ENCODE measurements around the gene DMRTC2. TPM values are rescaled to one million over a fixed set of nuclear protein-coding genes. Genes with fewer than 3 reads are reported as not detected.

The DMRTC2 gene
- total and polyA plus RNA-seq, 2 of the 13 experiments (the other 11 are each of a cell fraction or from before 2014, with no cell fraction given) = not detected

- H3K36me3 ChIP-seq (replicated peaks in 1 of 2; ENCODE audit: control insufficient read depth in 1 of 2, insufficient read depth in 2 of 2, low read length in 2 of 2) = no peaks in the 10 kb centered on the region
- intact Hi-C loops (cut with micrococcal nuclease; ENCODE audit: unreplicated experiment) (loop anchor here (10.0 kb wide), 1 partner anchor 155 kb away; the partner anchor contains the start of gene RABAC1), in situ Hi-C loops (cut with HindIII; ENCODE audit: extremely low pct_ligation_motif_present, low pct_unique_long_range_greater_than_20kb) (no loop called here)
- ChIA-PET CTCF (ENCODE audit: low intra/inter-chr PET ratio, low total read pairs) (interaction anchor here (0.6 kb wide), 1 partner anchor 23 kb away, joined by 3 read pairs; no protein-coding TSS in a partner anchor), POLR2A (no interaction called here)
- no peak for FAIRE-seq
- H3K79me2 ChIP-seq (ENCODE audit: insufficient read depth, low read length) = no peaks in the 10 kb centered on the region
- BruUV-seq (replicated peaks) = no TSS peak
- no peaks in the 10 kb centered on the region for H4K20me1 ChIP-seq (ENCODE audit: insufficient read depth, low read length)
- H2AFZ ChIP-seq (ENCODE audit: low read length) = no peak overlapping the region
- H3K4me1 ChIP-seq (ENCODE audit: insufficient read depth, low read length) = peaks cover 10% of the 10 kb centered on the region
- no peak overlapping the region for H3K27ac ChIP-seq (ENCODE audit: extremely low read length, insufficient read depth, low read length)
- H3K9ac ChIP-seq (ENCODE audit: insufficient read depth, low read depth, low read length) = no peak overlapping the region
- H3K9me3 ChIP-seq (ENCODE audit: low read length) = no peaks in the 10 kb centered on the region
- ATAC-seq = peak; percentile 65
- 23% methylated on average over 9 of the region's 9 CpGs for WGBS (ENCODE audit: low lambda C conversion rate)
- peak; percentile 11 for DNase-seq (ENCODE audit: low spot score)
- H3K4me3 ChIP-seq (replicated peaks in 1 of 3; ENCODE audit: insufficient read depth in 1 of 3, low read depth in 2 of 3, low read length in 3 of 3) = no peak overlapping the region
- H3K4me2 ChIP-seq (ENCODE audit: low read depth, low read length) = no peak overlapping the region
- peaks cover 0 to 24% of the 10 kb centered on the region in 2 experiments; a peak in 2 of 5 replicates for H3K27me3 ChIP-seq (ENCODE audit: control insufficient read depth in 1 of 2, insufficient read depth in 2 of 2, low read length in 2 of 2)
- TF ChIP-seq PRDM15 (CRISPR knock-in tag; IDR thresholded peaks at IDR 0.05) (no peak), ZNF746 (CRISPR knock-in tag; IDR thresholded peaks at IDR 0.05) (no peak), BCL3 (CRISPR knock-in tag; IDR thresholded peaks at IDR 0.05) (no peak), TFDP2 (CRISPR knock-in tag; IDR thresholded peaks at IDR 0.05) (no peak), THRA (CRISPR knock-in tag; IDR thresholded peaks at IDR 0.05; ENCODE audit: borderline replicate concordance) (peak; percentile 84; the same call in 1 of the 2 replicates), GPBP1L1 (CRISPR knock-in tag; IDR thresholded peaks at IDR 0.05) (no peak), ZNF773 (CRISPR knock-in tag; IDR thresholded peaks at IDR 0.05; ENCODE audit: borderline replicate concordance) (no peak), ZNF777 (CRISPR knock-in tag; IDR thresholded peaks at IDR 0.05) (no peak), RAD21 (CRISPR knock-in tag; IDR thresholded peaks at IDR 0.05) (no peak), ZNF878 (CRISPR knock-in tag; IDR thresholded peaks at IDR 0.05) (no peak), PTBP1 (IDR thresholded peaks at IDR 0.05; ENCODE audit: low read depth, low read length, poor library complexity, severe bottlenecking) (no peak), SNAI1 (CRISPR knock-in tag; IDR thresholded peaks at IDR 0.05; ENCODE audit: borderline replicate concordance) (no peak)
Measured at GRCh38 chr19:41799444-41800000, 45.3 kb upstream of the DMRTC2 start.
